Measurements from ENCODE around the gene POLR3B. TPM values are rescaled to one million over a fixed set of nuclear protein-coding genes. Genes with fewer than 3 reads are reported as not detected.

POLR3B gene
- polyA plus RNA-seq (9.1 to 13.9 TPM (median 12.3 TPM) in 3 replicates), polyA minus RNA-seq (5.8 to 23.4 TPM (median 15.6 TPM) in 3 replicates)
- polyA plus RNA-seq (2011; ENCODE audit: low read depth), result 5.9 TPM
- 5.6 and 9.7 TPM in 2 replicates for polyA plus RNA-seq (2011; cell fraction: cytosol; rRNA removed)
- polyA plus RNA-seq (2011; cell fraction: nucleus; rRNA removed), result 13.4 and 16.8 TPM in 2 replicates
- 4.8 and 11.4 TPM in 2 replicates for polyA plus RNA-seq (2012; ENCODE audit: low replicate concordance)
- 8.1 TPM for polyA minus RNA-seq (2011; cell fraction: cytosol; rRNA and poly(A)+ RNA removed)
- polyA minus RNA-seq (2011; cell fraction: nucleus; rRNA and poly(A)+ RNA removed), result 13.5 and 24.7 TPM in 2 replicates

GRCh38 chr12:106357549-106358395, at the start of gene POLR3B:
Gene POLR3B (plus strand): TSS chr12:106357748. CDS start chr12:106357880, 132 bp downstream.
- H3K27ac ChIP-seq (ENCODE audit: control insufficient read depth, insufficient read depth, low read length), result peak within 1 kb of the TSS; percentile 80
- dilution Hi-C loops (cut with MboI; ENCODE audit: extremely low pct_ligation_motif_present, low sequenced_read_pairs), result no loop called here
- DNase-seq (ENCODE audit: low read depth, low spot score) (no peak), FAIRE-seq (peak; percentile 39)
- peak within 1 kb of the TSS; percentile 99 for H2AFZ ChIP-seq (ENCODE audit: control insufficient read depth, low read length)
- H3K4me1 ChIP-seq (ENCODE audit: control insufficient read depth, extremely low read depth, insufficient read depth, low read length), result peaks cover 9% of the 10 kb centered on the region
- no peaks in the 10 kb centered on the region for H3K9me3 ChIP-seq (ENCODE audit: control insufficient read depth, low read depth, low read length)
- no peaks in the 10 kb centered on the region for H4K20me1 ChIP-seq (ENCODE audit: control insufficient read depth, extremely low read depth, insufficient read depth, low read length)
- H3K79me2 ChIP-seq (ENCODE audit: control insufficient read depth, insufficient read depth, low read length), result peaks cover 40% of the 10 kb centered on the region
- TF ChIP-seq, protein P1, sequence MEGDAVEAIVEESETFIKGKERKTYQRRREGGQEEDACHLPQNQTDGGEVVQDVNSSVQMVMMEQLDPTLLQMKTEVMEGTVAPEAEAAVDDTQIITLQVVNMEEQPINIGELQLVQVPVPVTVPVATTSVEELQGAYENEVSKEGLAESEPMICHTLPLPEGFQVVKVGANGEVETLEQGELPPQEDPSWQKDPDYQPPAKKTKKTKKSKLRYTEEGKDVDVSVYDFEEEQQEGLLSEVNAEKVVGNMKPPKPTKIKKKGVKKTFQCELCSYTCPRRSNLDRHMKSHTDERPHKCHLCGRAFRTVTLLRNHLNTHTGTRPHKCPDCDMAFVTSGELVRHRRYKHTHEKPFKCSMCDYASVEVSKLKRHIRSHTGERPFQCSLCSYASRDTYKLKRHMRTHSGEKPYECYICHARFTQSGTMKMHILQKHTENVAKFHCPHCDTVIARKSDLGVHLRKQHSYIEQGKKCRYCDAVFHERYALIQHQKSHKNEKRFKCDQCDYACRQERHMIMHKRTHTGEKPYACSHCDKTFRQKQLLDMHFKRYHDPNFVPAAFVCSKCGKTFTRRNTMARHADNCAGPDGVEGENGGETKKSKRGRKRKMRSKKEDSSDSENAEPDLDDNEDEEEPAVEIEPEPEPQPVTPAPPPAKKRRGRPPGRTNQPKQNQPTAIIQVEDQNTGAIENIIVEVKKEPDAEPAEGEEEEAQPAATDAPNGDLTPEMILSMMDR (optimal IDR thresholded peaks at IDR 0.05 in 1 of 3, IDR thresholded peaks at IDR 0.05 in 1 of 3, conservative IDR thresholded peaks at IDR 0.05 in 1 of 3; ENCODE audit: extremely low read depth in 1 of 3, insufficient read depth in 2 of 3, low read length in 3 of 3), result peak; percentile 90 to 96 (median 94)
- TF ChIP-seq EZH2 (IDR thresholded peaks at IDR 0.05; ENCODE audit: low read length), result no peak
- H3K4me2 ChIP-seq (ENCODE audit: control insufficient read depth, extremely low read depth, insufficient read depth, low read depth, low read length), result peak within 1 kb of the TSS; percentile 91
- no peaks in the 10 kb centered on the region for H3K27me3 ChIP-seq (ENCODE audit: control insufficient read depth, extremely low read depth, insufficient read depth, low read length)
- peak within 1 kb of the TSS; percentile 82 for H3K9ac ChIP-seq (ENCODE audit: control insufficient read depth, extremely low read depth, insufficient read depth, low read length)
- peak within 1 kb of the TSS; percentile 72 to 96 (median 77) for H3K4me3 ChIP-seq (ENCODE audit: control insufficient read depth in 2 of 3, extremely low read depth in 1 of 3, insufficient read depth in 2 of 3, low read depth in 1 of 3, low read length in 3 of 3)
- H3K36me3 ChIP-seq (ENCODE audit: control insufficient read depth in 2 of 2, extremely low read depth in 1 of 2, insufficient read depth in 2 of 2, low read length in 2 of 2), result no peaks in the 10 kb centered on the region
- no peaks in the 10 kb centered on the region for H3K9me1 ChIP-seq (ENCODE audit: control insufficient read depth, extremely low read depth, insufficient read depth, low read length)

GRCh38 chr12:106308121-106308520, 49.4 kb upstream of the POLR3B start:
- dilution Hi-C loops (cut with MboI; ENCODE audit: extremely low pct_ligation_motif_present, low sequenced_read_pairs), result no loop called here
- Histone ChIP-seq H3K79me2 (ENCODE audit: control insufficient read depth, insufficient read depth, low read length) (no peaks in the 10 kb centered on the region), H3K4me1 (ENCODE audit: control insufficient read depth, extremely low read depth, insufficient read depth, low read length) (peaks cover 19% of the 10 kb centered on the region), H2AFZ (ENCODE audit: control insufficient read depth, low read length) (no peak overlapping the region), H3K9ac (ENCODE audit: control insufficient read depth, extremely low read depth, insufficient read depth, low read length) (no peak overlapping the region), H3K36me3 (ENCODE audit: control insufficient read depth in 2 of 2, extremely low read depth in 1 of 2, insufficient read depth in 2 of 2, low read length in 2 of 2) (no peaks in the 10 kb centered on the region), H3K27me3 (ENCODE audit: control insufficient read depth, extremely low read depth, insufficient read depth, low read length) (no peaks in the 10 kb centered on the region), H3K27ac (ENCODE audit: control insufficient read depth, insufficient read depth, low read length) (no peak overlapping the region), H3K4me2 (ENCODE audit: control insufficient read depth, extremely low read depth, insufficient read depth, low read depth, low read length) (no peak overlapping the region), H3K9me1 (ENCODE audit: control insufficient read depth, extremely low read depth, insufficient read depth, low read length) (no peaks in the 10 kb centered on the region), H3K9me3 (ENCODE audit: control insufficient read depth, low read depth, low read length) (no peaks in the 10 kb centered on the region), H4K20me1 (ENCODE audit: control insufficient read depth, extremely low read depth, insufficient read depth, low read length) (no peaks in the 10 kb centered on the region), H3K4me3 (ENCODE audit: control insufficient read depth in 2 of 3, extremely low read depth in 1 of 3, insufficient read depth in 2 of 3, low read depth in 1 of 3, low read length in 3 of 3) (no peak overlapping the region)
- no peak for TF ChIP-seq EZH2 (IDR thresholded peaks at IDR 0.05; ENCODE audit: low read length)
- FAIRE-seq (no peak), DNase-seq (ENCODE audit: low read depth, low spot score) (no peak)

Data from keratinocyte (primary cell).